ENCODE data around the gene MIS18BP1. TPM values are rescaled to one million over a fixed set of nuclear protein-coding genes. Genes with fewer than 3 reads are reported as not detected.
A peak's percentile ranks its signal among the peaks of the same experiment; 100 is the strongest.
"Not testable (repeated sequence)": the region's sequence is repeated elsewhere in the genome, so short reads cannot be mapped to it uniquely, and the experiment has no call there.

Gene MIS18BP1
- total and polyA plus RNA-seq, 10 of the 15 experiments (the other 5 are each of a cell fraction or from before 2014, with no cell fraction given), result 16.9 to 88.9 (median 57.0) TPM

DNA sequence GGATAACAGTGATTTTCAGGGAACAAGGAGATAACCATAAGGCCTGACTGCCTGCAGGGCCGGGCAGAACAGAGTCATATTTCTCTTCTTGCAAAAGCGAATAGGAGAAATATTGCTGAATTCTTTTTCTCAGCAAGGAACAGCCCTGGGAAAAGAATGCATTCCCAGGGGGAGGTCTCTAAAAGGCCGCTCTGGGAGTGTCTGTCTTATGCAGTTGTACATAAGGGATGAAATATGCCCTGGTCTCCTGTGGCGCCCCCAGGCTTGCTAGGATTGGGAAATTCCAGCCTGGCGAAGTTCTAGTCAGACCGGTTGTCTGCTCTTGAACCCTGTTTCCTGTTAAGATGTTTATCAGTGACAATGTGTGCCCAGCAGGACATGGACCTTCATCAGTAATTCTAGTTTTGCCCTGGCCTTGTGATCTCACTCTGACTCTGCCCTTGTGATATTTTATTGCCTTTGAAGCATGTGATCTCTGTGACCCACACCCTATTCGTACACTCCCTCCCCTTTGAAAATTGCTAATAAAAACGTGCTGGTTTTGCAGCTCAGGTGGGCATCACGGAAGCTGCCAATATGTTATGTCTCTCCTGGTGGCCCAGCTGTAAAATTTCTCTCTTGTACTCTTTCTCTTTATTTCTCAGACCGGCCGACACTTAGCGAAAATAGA, 28.9 kb upstream of the MIS18BP1 start:
- H3K36me3 ChIP-seq (ENCODE audit: control insufficient read depth in 2 of 2, insufficient read depth in 2 of 2, low read length in 1 of 2); in situ Hi-C loops (cut with MboI); DNase-seq (ENCODE audit: low read depth, low spot score); H3K27ac ChIP-seq (ENCODE audit: control insufficient read depth, insufficient read depth); FAIRE-seq; H3K4me2 ChIP-seq (ENCODE audit: control insufficient read depth, insufficient read depth); intact Hi-C loops (cut with micrococcal nuclease; ENCODE audit: unreplicated experiment); H3K79me2 ChIP-seq (ENCODE audit: control insufficient read depth, insufficient read depth, low read length); SMC1A ChIA-PET (ENCODE audit: uncharacterized antibody, unreplicated experiment); H3K9me3 ChIP-seq (replicated peaks; ENCODE audit: control insufficient read depth, insufficient read depth, low read length); H3K4me3 ChIP-seq; H3K9ac ChIP-seq (ENCODE audit: control insufficient read depth, insufficient read depth, low read length); BruUV-seq (replicated peaks); H2AFZ ChIP-seq (ENCODE audit: control insufficient read depth, low read depth, low read length); H4K20me1 ChIP-seq (ENCODE audit: control insufficient read depth, insufficient read depth); POLR2A ChIA-PET; H3K4me1 ChIP-seq (ENCODE audit: control insufficient read depth, insufficient read depth, low read length); H3K27me3 ChIP-seq (replicated peaks in 1 of 2; ENCODE audit: control insufficient read depth in 2 of 2, insufficient read depth in 2 of 2, low read length in 1 of 2); CTCF ChIA-PET; ATAC-seq; RAD21 ChIA-PET (ENCODE audit: unreplicated experiment): not testable (repeated sequence)
- WGBS (ENCODE audit: insufficient coverage, insufficient replicate concordance, low lambda C conversion rate, missing lambda C conversion rate), result 63% methylated on average over 12 of the region's 12 CpGs

DNA sequence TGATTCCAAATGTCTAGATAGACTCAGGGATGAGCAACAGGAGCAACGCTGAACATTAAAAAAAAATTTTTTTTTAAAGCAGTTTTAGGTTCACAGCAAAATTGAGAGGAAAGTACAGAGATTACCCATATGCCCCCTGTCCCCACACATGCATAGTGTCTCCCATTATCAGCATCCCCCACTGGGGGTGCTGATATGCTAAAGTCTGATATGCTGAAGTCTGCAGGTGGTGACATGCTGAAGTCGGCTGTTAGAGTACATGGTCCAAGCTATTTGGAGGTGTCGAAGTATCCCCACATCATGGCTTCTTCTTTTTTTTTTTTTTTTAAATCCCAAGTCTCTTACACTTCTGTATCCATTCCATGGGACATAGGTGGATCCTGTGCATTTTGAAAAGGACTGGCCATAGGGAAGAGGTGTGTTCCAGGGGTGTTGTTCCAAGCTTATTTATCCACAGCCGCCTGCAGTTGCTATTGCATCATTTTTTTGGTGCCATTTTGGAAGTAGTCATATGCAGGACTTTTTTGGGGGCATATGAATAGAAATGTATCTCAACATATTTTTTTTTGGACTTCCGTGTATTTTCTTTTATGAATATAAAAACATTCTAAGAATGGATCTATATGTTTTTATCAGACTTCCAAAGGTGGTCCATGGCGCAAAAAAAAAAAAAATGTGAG, 19.0 kb upstream of the MIS18BP1 start:
- ATAC-seq, result peak; percentile 43; the same call in 1 of the 3 replicates
- ChIA-PET CTCF (interaction anchor here (1.2 kb wide), 1 partner anchor 13 kb away, joined by 4 read pairs; no protein-coding TSS in a partner anchor), POLR2A (no interaction called here)
- TF ChIP-seq, protein P1, sequence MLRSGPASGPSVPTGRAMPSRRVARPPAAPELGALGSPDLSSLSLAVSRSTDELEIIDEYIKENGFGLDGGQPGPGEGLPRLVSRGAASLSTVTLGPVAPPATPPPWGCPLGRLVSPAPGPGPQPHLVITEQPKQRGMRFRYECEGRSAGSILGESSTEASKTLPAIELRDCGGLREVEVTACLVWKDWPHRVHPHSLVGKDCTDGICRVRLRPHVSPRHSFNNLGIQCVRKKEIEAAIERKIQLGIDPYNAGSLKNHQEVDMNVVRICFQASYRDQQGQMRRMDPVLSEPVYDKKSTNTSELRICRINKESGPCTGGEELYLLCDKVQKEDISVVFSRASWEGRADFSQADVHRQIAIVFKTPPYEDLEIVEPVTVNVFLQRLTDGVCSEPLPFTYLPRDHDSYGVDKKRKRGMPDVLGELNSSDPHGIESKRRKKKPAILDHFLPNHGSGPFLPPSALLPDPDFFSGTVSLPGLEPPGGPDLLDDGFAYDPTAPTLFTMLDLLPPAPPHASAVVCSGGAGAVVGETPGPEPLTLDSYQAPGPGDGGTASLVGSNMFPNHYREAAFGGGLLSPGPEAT (IDR thresholded peaks at IDR 0.05; ENCODE audit: low read depth), result no peak
- no peak for TF ChIP-seq HDAC6 (IDR thresholded peaks at IDR 0.05; ENCODE audit: unreplicated experiment)
- no peak for TF ChIP-seq ZSCAN29 (IDR thresholded peaks at IDR 0.05)
- TF ChIP-seq, protein P2, sequence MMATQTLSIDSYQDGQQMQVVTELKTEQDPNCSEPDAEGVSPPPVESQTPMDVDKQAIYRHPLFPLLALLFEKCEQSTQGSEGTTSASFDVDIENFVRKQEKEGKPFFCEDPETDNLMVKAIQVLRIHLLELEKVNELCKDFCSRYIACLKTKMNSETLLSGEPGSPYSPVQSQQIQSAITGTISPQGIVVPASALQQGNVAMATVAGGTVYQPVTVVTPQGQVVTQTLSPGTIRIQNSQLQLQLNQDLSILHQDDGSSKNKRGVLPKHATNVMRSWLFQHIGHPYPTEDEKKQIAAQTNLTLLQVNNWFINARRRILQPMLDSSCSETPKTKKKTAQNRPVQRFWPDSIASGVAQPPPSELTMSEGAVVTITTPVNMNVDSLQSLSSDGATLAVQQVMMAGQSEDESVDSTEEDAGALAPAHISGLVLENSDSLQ (IDR thresholded peaks at IDR 0.05), result no peak
- TF ChIP-seq NR2C1 (IDR thresholded peaks at IDR 0.05), result no peak
- TF ChIP-seq TARDBP (IDR thresholded peaks at IDR 0.05; ENCODE audit: borderline replicate concordance), result no peak
- TF ChIP-seq, protein P3, sequence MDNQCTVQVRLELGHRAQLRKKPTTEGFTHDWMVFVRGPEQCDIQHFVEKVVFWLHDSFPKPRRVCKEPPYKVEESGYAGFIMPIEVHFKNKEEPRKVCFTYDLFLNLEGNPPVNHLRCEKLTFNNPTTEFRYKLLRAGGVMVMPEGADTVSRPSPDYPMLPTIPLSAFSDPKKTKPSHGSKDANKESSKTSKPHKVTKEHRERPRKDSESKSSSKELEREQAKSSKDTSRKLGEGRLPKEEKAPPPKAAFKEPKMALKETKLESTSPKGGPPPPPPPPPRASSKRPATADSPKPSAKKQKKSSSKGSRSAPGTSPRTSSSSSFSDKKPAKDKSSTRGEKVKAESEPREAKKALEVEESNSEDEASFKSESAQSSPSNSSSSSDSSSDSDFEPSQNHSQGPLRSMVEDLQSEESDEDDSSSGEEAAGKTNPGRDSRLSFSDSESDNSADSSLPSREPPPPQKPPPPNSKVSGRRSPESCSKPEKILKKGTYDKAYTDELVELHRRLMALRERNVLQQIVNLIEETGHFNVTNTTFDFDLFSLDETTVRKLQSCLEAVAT (IDR thresholded peaks at IDR 0.05), result no peak
- no peak for TF ChIP-seq YBX1 (IDR thresholded peaks at IDR 0.05)

More for the DNA sequence above, 19.0 kb upstream of the MIS18BP1 start:
- H3K4me2 ChIP-seq (ENCODE audit: control insufficient read depth, insufficient read depth), result no peak overlapping the region
- ChIA-PET SMC1A (ENCODE audit: uncharacterized antibody, unreplicated experiment) (interaction anchor here (0.8 kb wide), 1 partner anchor 359 kb away, joined by 3 read pairs; no protein-coding TSS in a partner anchor), RAD21 (ENCODE audit: unreplicated experiment) (no interaction called here)
- H4K20me1 ChIP-seq (ENCODE audit: control insufficient read depth, insufficient read depth), result no peaks in the 10 kb centered on the region
- no peak for DNase-seq (ENCODE audit: low read depth, low spot score)
- no peaks in the 10 kb centered on the region for H3K36me3 ChIP-seq (ENCODE audit: control insufficient read depth in 2 of 2, insufficient read depth in 2 of 2, low read length in 1 of 2)
- H3K9ac ChIP-seq (ENCODE audit: control insufficient read depth, insufficient read depth, low read length), result no peak overlapping the region
- in situ Hi-C loops (cut with MboI) (no loop called here), intact Hi-C loops (cut with micrococcal nuclease; ENCODE audit: unreplicated experiment) (no loop called here)
- no peak for FAIRE-seq
- no peaks in the 10 kb centered on the region for H3K4me1 ChIP-seq (ENCODE audit: control insufficient read depth, insufficient read depth, low read length)
- BruUV-seq (replicated peaks), result no TSS peak
- H2AFZ ChIP-seq (ENCODE audit: control insufficient read depth, low read depth, low read length), result no peak overlapping the region
- no peak overlapping the region for H3K27ac ChIP-seq (ENCODE audit: control insufficient read depth, insufficient read depth)
- H3K27me3 ChIP-seq (replicated peaks in 1 of 2; ENCODE audit: control insufficient read depth in 2 of 2, insufficient read depth in 2 of 2, low read length in 1 of 2), result no peaks in the 10 kb centered on the region
- no peaks in the 10 kb centered on the region for H3K79me2 ChIP-seq (ENCODE audit: control insufficient read depth, insufficient read depth, low read length)
- WGBS (ENCODE audit: insufficient coverage, insufficient replicate concordance, low lambda C conversion rate, missing lambda C conversion rate), result 69% methylated on average over 6 of the region's 6 CpGs
- H3K4me3 ChIP-seq, result no peak overlapping the region
- H3K9me3 ChIP-seq (replicated peaks; ENCODE audit: control insufficient read depth, insufficient read depth, low read length), result no peaks in the 10 kb centered on the region
